ENCODE results near the gene NUP210L.
"Not testable (repeated sequence)": the region's sequence is repeated elsewhere in the genome, so short reads cannot be mapped to it uniquely, and the experiment has no call there.

DNA sequence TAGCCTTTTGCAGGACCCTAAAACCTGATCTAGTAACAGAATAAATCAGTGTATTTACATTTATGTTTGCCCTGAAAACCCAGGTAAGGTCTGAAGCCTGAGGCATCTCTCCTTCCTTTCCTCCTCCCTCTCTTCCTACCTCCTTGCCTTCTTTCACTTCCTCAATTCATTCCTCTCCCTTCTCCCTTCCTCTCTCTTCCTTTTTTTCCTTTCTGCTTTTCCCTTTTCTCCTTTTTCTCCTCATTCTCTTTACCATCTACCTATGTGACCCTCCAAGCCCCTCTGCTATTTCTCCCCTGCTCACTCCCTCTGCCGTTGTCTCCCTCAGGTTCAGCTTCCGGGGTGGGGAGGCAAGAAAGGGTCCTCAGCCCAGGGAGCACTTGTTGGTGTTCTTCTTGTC is 173.1 kb downstream of the NUP210L start:
- TF ChIP-seq, protein P1, sequence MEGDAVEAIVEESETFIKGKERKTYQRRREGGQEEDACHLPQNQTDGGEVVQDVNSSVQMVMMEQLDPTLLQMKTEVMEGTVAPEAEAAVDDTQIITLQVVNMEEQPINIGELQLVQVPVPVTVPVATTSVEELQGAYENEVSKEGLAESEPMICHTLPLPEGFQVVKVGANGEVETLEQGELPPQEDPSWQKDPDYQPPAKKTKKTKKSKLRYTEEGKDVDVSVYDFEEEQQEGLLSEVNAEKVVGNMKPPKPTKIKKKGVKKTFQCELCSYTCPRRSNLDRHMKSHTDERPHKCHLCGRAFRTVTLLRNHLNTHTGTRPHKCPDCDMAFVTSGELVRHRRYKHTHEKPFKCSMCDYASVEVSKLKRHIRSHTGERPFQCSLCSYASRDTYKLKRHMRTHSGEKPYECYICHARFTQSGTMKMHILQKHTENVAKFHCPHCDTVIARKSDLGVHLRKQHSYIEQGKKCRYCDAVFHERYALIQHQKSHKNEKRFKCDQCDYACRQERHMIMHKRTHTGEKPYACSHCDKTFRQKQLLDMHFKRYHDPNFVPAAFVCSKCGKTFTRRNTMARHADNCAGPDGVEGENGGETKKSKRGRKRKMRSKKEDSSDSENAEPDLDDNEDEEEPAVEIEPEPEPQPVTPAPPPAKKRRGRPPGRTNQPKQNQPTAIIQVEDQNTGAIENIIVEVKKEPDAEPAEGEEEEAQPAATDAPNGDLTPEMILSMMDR (conservative IDR thresholded peaks at IDR 0.05) = not testable (repeated sequence)
- TF ChIP-seq EZH2 (IDR thresholded peaks at IDR 0.05; ENCODE audit: low read depth) = not testable (repeated sequence)
